ENCODE data around the gene SSH2.

The SSH2 gene

GRCh38 chr17:29837531-29837930 lies 92.5 kb downstream of the SSH2 start:
- no peak for TF ChIP-seq CTCF (conservative IDR thresholded peaks at IDR 0.05; ENCODE audit: low read depth, low read length)
- Histone ChIP-seq H3K36me3 (ENCODE audit: insufficient read depth) (no peaks in the 10 kb centered on the region), H3K4me3 (IDR thresholded peaks at IDR 0.05; ENCODE audit: insufficient read depth, low read depth, low read length) (no peak overlapping the region), H2AFZ (ENCODE audit: low read depth) (no peak overlapping the region), H3K4me1 (ENCODE audit: low read depth, poor library complexity, severe bottlenecking) (no peaks in the 10 kb centered on the region), H3K27me3 (ENCODE audit: insufficient read depth, low read depth) (no peaks in the 10 kb centered on the region), H3K79me2 (ENCODE audit: insufficient read depth, low read depth) (no peaks in the 10 kb centered on the region), H4K20me1 (ENCODE audit: insufficient read depth) (no peaks in the 10 kb centered on the region), H3K9ac (no peak overlapping the region), H3K27ac (no peak overlapping the region), H3K4me2 (no peak overlapping the region)

GRCh38 chr17:29836643-29837042 lies 93.4 kb downstream of the SSH2 start:
- Histone ChIP-seq H3K9ac (no peak overlapping the region), H3K27ac (no peak overlapping the region), H3K27me3 (ENCODE audit: insufficient read depth, low read depth) (no peaks in the 10 kb centered on the region), H3K4me2 (no peak overlapping the region), H3K4me3 (IDR thresholded peaks at IDR 0.05; ENCODE audit: insufficient read depth, low read depth, low read length) (no peak overlapping the region), H3K36me3 (ENCODE audit: insufficient read depth) (no peaks in the 10 kb centered on the region), H3K79me2 (ENCODE audit: insufficient read depth, low read depth) (no peaks in the 10 kb centered on the region), H4K20me1 (ENCODE audit: insufficient read depth) (no peaks in the 10 kb centered on the region), H3K4me1 (ENCODE audit: low read depth, poor library complexity, severe bottlenecking) (no peaks in the 10 kb centered on the region), H2AFZ (ENCODE audit: low read depth) (no peak overlapping the region)
- no peak for TF ChIP-seq CTCF (conservative IDR thresholded peaks at IDR 0.05; ENCODE audit: low read depth, low read length)

DNA sequence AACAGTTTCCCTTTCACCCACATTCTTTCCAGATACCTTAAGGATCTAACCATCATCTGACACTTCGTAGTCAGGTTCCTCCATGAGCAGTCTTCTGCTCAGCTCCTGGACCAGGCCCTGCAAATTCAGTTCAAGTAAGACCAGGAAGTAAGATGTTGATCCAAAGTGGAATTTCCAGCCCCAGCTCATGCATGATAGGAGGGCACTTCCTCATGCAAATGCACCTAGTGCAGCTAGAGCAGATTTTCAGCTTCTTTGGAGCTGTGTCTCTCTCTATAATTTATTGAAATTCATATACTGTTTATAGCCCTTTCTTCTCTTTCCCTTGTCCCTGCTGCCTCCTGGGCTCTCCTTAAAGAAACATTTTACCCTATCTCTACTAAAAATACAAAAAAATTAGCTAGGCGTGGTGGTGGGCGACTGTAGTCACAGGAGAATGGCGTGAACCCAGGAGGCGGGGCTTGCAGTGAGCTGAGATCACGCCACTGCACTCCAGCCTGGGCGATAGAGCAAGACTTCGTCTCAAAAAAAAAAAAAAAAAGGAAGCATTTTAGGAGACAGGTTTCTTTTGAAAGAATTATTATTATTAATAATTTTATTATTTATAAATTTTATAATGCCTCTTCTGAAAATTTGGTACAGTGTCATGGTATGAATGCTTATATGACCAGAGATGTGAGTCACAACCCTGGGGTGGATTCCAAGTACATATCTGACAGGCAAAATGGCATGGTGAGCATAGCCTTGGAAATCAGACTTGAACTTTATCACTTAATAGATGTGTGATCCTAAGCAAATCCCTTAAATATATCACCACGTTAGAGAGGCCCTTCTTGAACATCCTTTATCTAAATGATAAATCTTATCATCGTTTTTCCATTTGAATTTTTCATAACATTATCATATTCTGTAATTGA lies 94.3 kb downstream of the SSH2 start:
- H3K27me3 ChIP-seq (ENCODE audit: insufficient read depth, low read depth): no peaks in the 10 kb centered on the region
- no peak for TF ChIP-seq CTCF (conservative IDR thresholded peaks at IDR 0.05; ENCODE audit: low read depth, low read length)
- H3K4me1 ChIP-seq (ENCODE audit: low read depth, poor library complexity, severe bottlenecking): no peaks in the 10 kb centered on the region
- no peaks in the 10 kb centered on the region for H3K36me3 ChIP-seq (ENCODE audit: insufficient read depth)
- H3K4me2 ChIP-seq: no peak overlapping the region
- no peaks in the 10 kb centered on the region for H4K20me1 ChIP-seq (ENCODE audit: insufficient read depth)
- H3K9ac ChIP-seq: no peak overlapping the region
- no peaks in the 10 kb centered on the region for H3K79me2 ChIP-seq (ENCODE audit: insufficient read depth, low read depth)
- no peak overlapping the region for H3K27ac ChIP-seq
- H3K4me3 ChIP-seq (IDR thresholded peaks at IDR 0.05; ENCODE audit: insufficient read depth, low read depth, low read length): no peak overlapping the region
- H2AFZ ChIP-seq (ENCODE audit: low read depth): no peak overlapping the region

DNA sequence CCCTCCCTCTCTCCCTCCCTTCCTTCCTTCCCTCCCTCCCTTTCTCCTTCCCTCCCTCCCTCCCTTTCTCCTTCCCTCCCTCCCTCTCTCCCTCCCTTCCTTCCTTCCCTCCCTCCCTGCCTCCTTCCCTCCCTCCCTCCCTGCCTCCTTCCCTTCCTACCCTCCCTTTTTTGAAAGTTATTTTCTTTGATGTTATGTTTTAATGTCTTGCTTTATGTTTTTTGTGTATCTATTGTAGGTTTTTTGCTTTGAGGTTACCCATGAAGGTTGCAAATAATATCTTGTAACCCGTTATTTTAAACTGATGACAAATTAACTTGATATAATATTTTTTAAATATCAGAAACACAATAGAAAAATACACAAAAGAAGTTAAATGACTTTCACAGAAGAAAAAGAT lies 96.2 kb downstream of the SSH2 start:
- Histone ChIP-seq H3K4me1 (ENCODE audit: low read depth, poor library complexity, severe bottlenecking) (no peaks in the 10 kb centered on the region), H4K20me1 (ENCODE audit: insufficient read depth) (no peaks in the 10 kb centered on the region), H3K4me2 (no peak overlapping the region), H3K27me3 (ENCODE audit: insufficient read depth, low read depth) (no peaks in the 10 kb centered on the region), H3K27ac (no peak overlapping the region), H2AFZ (ENCODE audit: low read depth) (no peak overlapping the region), H3K79me2 (ENCODE audit: insufficient read depth, low read depth) (no peaks in the 10 kb centered on the region), H3K9ac (no peak overlapping the region), H3K4me3 (IDR thresholded peaks at IDR 0.05; ENCODE audit: insufficient read depth, low read depth, low read length) (no peak overlapping the region), H3K36me3 (ENCODE audit: insufficient read depth) (no peaks in the 10 kb centered on the region)
- no peak for TF ChIP-seq CTCF (conservative IDR thresholded peaks at IDR 0.05; ENCODE audit: low read depth, low read length)

All from KMS-11 (cell line).